Stimulated activated CD8-positive, alpha-beta memory T cell treated with anti-CD3 and anti-CD28 coated beads, Interleukin-15, amount 100 ng/mL, for 1 hour (primary cell): ENCODE results near the gene EPS8.
"Not testable (repeated sequence)": the region's sequence is repeated elsewhere in the genome, so short reads cannot be mapped to it uniquely, and the experiment has no call there.

Experiments
- DNase-seq: peaks from one replicate; pipeline ENCODE4 v3.0.0-alpha.2; 2020; ENCODE audit warnings: low read depth

The EPS8 gene

DNA sequence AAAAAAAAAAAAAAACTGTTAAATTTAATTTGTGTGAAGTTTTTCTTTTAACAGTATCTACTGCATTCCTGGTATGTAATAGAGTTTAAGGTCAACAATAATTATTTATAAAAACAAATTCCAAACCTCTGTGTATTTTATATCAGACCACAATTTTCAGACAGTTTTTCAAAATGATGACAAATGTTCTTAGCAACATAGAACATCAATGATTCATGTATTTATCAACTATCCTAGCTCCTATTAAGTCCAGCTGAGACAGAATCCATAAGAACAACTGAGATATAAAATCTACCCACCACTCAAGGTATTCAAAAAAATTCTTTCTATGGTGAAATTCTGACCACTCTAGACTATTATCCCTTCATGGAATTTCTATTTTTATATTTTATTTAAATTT, 144.5 kb downstream of the EPS8 start:
- no peak for DNase-seq

DNA sequence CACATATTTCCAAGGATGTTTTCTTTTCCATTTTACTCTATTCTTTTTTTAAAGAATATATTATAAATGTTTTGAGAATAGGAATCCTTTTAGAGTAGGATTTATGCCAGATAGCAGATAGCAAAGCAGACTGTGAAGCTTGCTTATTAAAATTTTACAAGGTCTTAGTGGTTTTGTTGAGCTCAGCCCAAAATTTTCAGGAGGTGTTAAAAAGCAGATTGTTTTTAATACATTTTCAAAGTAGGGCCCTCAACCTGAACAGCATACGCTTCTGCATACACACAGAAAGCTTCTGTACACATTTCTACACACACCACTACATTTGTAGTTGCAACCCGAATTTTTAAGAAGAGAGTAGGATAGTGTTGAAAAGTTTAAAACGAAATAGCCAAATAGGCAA, 151.0 kb downstream of the EPS8 start:
- DNase-seq, result no peak

DNA sequence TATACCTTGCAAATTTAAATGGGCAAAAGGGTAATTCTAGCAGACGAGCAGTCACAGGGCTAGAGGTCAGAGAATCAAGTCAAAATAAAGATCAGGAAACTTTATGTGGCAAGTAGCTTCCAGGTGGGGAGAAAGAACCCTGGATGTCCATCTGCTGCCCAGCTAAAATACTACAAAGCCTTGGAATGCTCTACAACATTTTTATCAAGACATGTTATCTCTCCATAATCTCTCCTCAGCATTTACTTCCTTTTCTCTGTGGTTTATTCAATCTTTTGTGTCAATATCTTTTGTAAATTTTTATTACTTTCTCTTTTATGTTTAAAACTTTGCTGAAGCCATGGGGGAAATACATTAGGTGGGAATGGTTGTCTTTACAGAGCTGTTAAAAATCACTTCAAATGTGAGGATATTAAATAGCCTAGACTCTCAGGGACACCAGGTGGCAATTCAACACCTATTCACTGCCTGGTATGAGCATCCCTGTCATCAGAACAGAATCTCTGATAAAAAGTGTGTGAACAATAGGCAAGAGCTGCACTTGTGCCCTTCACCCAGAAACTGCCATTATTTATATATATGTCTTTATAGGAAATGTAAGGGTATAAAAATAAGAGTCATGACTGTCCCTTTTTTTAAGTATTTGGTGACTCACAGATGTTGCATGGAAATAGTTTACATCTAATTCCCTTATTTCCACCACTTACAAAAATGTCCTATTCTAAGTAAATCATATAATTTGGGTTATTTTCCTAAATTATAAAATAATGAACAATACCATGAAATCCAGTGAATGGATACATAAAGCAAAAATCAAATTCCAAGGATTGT, 152.9 kb downstream of the EPS8 start:
- no peak for DNase-seq

DNA sequence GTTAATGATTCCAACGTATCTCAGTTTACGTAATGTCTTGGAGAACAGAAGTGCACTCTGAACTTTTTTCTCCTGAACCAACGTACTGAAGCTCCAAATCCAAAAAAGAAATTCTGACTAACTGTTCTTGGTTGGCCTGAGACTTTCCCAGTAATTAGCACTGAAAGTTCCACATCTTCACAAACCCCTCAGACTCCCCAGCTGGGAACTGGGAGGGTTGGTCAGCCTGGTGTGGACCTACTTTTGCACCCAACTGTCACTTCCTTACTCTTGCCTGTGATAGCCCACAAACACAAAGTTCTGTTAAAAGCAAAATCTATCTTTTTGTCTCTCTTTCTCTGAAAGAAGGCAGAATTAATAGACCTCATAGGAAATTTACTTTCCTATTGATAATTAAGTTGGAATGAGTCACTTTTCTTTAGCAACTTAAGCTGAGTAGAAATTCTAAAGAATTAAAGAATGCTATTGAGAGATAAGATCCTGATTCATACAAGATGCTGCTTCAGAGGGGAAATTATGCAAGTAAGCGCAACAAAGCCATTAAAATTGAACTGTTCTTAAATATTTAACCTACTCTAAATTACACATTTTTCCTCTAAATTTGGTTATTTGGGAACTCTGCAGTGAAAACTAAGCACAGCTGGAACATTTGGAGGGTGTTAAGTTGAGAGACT, 155.0 kb downstream of the EPS8 start:
- no peak for DNase-seq

DNA sequence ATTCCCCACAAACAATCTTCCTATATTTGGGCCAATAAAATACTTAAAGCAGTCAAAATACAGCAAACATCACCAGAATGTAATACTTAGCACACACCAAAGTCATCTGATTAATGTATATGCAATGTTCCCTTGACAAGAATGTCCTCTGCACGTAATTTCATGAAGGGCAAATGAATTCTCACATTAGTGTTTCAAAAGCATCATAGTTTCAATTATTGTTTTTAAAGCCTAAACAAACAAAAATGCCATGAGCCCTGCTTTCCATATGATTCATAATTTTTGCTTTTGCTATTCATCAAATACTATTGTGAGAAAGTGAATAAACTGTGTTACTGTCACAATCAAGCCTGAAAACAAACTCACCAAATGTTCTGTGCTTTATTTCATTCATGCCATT, 156.0 kb downstream of the EPS8 start:
- no peak for DNase-seq

DNA sequence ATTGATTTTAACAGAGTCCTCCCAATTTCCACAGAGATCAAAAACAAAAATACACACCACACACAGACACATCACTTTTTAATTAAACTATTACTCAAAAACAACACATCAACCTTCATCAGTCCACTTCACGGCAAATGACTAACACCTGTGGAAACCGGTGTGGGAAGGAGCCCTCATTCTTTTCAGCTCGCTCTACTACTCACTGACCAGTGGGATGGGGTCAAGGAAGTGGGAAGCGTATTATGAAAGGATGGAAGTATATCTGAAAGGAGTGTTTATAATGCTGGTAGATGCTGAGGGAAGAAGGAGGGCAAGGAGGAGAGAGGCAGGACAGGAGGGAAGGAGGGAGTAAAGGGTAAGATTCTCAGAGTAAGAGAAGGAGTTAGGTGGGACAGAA, 156.5 kb downstream of the EPS8 start:
- no peak for DNase-seq

DNA sequence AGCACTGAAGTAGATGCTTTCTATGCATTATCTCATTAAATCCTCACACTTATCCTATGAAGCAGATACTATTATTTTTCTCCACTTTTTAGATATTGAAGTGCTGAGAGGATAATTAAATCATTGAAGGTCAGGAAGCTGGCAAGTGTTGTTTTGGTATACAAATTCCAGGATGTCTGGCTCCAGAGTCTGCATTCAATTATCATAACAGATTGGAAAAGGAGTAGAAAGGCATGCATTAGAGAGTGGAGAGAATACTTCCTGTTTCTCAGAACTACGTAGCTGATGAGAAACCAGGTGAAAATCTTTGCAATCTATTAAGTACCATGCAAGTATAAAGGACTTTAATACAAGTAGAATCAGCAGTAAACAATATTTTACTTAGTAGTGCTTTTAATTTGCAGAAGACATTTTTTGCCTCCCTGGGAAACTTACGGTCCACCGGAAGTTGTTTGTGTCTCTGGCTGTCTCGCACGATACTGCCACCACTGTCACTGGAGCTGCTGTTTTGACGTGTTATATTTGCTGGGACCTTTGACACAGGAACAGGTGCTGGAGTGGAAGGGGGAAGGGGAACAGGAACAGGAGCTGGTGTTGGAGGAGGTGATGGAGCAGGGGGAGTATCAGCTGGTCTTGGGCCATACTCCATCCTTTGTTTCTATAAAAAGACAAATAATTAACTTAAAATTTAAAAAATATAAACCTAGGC, 158.0 kb downstream of the EPS8 start:
- DNase-seq, result no peak

DNA sequence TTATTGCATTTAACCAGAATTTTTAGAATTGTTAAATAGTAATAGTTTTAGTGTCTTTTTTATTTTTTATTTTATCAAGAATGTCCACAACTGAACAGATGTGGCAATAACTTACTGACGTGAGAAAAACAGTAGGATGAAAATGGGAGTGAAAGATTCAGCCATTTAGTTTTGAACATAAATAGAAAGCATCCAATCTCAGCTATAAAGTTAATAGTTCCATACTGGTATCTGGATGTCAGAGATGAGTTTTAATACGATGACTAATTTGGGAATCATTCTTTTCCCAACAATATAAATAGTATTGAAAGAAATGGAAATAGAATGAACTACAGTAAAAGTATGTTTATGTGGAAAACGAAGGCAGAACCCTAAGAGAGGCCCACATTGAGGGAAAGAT, 159.4 kb downstream of the EPS8 start:
- DNase-seq, result no peak

DNA sequence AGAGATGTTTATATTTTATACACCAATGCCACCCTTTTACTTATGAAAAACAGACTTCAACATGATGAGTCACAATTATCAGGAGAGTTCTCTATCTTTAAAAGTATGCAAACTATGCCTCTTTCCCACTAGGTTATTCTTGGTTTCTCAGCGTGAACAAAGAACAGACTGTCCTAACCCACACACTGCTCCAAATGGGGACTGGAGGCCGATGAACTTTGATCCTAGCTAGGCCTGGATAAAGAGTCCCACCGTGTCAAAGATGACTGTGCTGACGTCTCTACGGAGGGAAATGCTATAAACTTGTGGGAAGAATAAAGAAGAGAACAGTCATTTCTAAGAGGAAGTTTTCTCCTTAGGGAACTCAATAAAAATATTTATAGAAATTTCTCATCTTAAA, 160.1 kb downstream of the EPS8 start:
- no peak for DNase-seq

DNA sequence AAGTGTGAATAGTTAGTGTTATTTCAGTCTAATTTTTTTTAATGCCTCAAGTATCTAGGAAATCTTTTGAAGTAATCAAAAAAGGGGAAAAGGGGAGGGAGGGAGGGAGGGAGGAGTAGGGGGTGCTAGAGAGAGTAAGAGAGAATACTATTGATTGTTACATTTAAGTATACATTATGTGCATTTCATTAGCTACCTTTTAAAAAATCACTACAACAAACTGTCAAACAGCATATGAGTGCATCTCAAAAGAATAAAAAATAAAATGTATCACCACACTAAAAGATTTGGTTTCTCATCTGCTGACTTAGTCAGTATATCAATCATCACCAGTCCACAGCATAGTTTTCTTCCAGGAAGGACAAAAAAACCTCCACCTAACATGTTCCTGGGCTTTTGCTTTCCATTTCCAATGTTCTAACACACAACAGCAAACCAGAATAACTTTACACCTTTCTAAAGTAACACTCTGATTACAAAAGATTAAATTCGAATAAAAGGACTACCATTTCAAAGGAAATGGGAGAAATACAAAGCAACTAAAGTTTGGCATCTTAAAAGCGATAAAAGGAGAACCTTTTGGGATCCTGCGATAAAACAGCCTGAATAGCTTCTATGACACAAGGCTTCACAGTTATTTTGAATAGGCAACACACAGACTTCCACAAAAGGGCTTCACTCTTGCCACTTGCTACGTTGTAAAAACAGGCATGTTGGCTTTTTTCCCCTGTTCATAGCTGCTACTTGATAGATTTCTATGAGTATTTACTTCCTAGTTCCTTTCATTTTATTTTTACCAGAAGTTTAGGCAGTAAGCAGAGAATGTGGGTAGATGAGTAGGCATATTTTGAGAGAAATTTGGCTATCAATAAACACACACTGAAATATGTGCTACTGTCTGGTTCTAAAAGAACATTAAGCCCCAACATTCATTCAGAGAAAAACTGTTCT, 160.9 kb downstream of the EPS8 start:
- no peak for DNase-seq

DNA sequence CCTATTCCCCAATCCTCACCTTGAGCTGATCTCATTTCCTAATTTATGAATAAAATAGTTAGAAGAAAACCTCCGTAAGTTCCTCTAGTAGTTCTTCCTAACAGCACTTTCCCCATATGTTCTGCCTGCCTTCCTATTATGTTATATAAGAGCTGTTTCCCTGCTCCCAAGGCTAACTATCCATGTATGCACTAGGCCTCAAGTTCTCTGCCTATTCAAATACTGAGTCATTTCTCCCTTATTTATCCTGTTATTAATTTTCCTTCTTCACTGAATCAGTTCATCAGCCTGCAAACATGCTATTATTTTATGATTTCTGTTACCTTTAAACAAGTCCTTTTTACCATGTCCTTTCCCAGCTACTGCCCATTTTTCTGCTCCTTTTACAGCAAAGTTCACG, 164.1 kb downstream of the EPS8 start:
- no peak for DNase-seq

DNA sequence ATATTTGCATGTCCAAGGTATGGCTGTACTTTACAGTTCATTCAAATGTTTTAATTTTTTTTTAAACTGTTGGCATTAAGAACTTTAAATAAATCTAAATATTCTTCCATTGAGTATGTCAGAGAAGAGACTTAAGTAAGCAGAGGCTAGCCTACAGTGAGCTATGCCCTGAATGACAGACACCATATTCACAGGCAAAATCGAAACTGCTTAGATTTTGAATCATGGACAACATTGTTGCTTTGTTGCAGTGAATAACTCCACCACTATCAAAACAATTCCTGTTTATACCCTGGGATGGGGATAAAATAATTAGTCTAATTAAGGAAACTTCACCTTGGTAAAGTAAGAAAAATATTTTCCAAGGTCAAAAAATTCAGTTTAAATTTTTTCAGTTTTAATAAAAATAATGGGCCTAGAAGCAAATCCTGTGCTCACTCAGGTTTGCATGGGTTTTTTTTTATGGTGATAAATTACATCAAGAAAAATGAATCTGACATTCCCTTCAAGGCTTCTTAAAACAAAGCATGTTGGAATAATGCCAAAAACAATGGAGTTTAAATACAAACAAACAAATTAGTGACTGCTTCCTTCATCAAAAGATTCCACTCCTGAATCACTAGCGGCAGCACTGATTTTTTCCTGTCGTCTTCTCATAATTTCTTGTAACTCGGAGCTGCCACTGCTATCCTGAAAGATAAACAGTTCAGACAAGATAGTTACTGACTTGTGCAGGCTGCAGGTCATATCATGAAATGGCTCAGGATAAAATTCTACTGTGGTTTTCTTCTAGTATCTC, 168.2 kb downstream of the EPS8 start:
- DNase-seq, result no peak

DNA sequence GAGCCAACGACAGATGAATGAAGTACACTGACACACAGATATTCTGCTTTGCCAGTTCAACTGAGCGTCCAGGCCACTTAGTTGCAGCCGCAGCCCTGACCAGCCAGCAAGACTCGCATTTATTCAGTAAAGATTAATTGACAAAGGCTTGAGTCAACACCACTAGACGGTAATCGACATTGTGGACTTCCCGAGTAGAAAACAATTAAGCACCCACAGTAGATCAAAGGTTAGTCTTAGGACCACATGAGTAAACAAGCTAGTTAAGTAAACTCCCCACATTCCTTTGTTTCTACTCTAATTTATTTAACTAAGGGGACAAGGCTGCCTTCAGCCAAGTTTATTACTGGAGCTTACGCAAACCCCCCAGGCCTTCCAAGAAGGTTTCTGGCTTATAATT, 172.7 kb downstream of the EPS8 start:
- not testable (repeated sequence) for DNase-seq

DNA sequence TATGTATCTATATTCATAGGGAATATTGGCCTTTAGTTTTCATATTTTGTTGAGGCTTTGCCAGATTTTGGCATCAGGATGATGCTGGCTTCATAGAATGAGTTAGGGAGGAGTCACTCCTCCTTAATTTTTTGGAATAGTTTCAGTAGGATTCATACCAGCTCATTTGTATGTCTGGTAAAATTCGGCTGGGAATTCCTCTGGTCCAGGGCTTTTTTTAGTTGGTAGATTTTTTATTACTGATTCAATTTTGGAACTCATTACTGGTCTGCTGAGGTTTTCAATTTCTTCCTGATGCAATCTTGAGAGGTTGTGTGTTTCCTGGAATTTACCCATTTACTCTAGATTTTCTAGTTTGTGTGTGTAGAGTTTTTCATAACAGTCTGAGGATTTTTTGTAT, 175.2 kb downstream of the EPS8 start:
- no peak for DNase-seq

DNA sequence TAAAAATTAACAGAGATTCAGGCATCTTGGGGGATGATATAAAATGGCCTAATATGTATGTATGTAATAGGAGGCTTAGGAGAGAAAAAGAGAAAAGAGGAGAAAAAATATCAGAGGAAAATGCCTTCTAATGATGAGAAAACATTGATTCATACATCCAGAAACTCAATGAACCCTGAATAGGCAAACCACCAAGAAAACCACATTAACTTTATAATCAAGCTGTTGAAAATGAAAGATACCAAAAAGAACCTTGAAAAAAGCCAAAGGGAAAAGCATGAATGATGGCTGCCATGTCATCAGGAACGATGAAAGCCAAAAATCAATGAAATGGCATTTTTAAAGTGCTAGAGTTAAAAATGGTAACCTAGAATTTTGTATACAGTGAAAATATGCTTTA, 180.2 kb downstream of the EPS8 start:
- DNase-seq, result no peak

DNA sequence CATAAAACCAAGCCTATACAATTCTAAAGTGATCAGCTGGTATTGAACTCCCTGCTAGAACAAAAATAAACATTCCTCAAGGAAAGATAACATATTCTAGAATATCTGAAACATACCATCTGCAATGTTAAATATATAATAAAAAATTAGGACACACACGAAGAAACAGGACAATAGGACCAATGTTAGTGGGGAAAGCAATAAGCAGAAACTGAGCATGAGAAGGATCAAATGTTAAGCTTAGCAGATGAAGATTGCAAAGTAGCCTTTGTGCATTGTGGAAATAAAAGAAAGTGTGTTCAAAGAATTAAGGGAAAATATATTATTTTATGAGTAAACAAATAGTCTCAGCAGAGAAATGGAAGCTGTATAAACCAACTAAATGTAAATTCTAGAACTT, 180.8 kb downstream of the EPS8 start:
- DNase-seq, result no peak

DNA sequence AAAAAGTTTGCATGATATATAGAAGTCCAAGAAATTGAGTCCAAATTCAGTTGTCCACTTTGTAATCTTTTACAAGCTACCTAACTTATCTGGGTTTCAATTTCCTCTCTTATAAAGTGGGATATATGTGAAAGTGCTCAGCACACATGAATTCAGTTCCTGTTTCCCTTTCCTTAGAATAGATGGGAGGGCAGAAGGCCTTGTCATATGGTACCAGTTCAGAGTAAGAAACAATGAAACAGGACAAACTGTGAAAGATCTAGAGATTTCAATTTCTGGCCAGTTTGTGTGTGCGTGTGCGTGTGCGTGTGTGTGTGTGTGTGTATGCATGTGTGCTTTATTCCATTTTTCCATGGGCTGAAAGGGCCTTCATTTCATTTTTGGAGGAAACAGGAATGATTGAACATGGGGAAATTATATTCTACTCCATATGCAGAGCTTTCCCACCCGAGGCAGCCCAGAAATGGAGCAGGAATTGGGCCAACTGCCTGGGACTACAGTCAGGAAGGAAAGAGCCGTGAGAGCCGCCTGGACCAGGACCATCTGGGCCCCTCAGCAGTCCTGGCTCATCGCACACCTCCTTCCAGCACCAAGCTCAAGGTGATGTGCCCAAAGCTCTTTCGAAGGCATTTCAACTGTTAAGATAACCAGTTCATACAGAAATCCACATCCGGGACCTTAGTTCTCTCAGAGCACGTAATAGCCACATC, 183.2 kb downstream of the EPS8 start:
- DNase-seq, result no peak

DNA sequence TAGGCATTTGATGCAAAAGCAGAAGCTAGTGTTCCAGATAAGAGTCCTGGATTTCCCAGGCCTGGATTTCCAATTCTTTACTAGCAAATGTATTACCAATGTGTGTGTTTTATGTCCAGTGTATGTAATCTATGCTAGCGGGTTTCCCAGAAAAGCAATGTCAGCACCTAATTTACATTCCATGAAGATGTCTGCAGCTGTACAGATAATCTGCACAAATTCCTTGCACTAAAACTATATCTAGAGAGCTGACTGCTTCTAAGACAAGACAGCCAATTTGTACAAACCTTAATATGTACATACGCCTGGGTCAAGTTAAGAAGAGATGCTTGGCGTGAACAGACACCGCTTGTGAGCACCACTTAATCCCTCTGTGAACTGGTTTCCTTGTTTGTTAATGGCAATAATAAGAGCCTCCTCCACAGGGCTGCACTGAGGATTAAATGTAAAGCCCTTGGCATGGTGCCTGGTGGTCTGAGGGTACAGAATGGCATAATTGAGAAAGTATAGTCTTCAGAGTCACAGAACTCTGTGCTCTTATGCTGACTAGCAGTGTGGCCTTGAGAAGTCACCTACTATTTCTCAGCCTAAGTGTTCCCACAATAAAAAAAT, 185.6 kb downstream of the EPS8 start:
- DNase-seq, result no peak

DNA sequence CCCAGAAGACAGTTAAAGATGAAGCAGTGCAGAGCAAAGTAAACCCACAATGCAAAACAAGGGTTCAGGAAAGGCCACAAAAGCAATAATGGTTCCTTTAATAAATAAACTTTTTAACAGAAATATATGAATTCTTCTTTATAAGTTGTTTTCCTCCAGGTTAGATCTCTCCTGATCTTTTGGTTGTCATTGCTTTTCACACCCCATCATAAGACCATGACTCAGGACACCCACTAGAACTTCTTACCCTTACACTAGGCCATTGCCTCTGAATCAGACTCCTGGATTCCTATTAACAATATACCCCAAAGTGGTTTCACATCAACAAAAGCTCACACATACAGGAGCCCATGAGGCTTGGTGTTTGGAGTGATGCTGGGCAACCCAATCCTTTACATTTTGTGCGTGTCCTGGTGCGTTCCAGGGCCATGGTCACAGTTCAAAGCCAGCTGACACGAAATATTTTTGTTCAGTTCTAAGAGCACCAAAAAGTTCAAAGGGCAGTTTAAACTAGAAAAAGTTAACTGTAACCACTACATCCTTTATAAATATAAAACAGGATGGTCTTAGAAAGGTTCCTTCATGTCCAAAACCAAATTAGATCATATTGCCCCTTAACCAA, 187.0 kb downstream of the EPS8 start:
- DNase-seq, result no peak
